Measurements from ENCODE around the gene PDCD7.

The PDCD7 gene

DNA sequence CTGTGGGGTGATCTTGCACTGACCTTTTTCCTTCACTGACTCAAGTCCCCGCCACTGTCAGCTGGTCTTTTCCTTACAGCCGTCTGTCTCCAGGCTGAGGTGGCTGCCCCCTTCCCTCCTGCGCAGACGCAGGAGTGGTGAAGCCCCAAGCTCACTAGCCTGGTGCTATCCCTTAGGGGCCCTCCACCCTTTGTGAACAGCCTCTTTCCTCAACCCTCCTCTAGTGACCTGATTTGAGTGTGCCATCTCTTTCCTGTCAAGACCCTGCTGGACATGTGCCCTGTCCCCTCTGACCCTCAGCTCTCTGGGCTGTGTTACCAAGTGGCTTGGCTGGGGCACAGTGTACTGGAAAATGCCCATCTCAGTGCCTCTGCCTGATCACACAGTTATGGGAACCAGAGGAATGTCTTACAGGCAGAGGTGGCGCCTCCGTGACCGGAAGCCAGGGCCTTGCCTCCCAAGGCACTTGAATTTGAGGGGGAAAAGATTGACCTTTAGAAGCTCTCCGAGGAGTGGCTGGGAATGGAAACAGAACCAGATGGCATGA, 48.3 kb downstream of the PDCD7 start:
- H3K4me3 ChIP-seq (ENCODE audit: low read length) = no peak overlapping the region
- DNase-seq (ENCODE audit: low read depth) = no peak
- no peak for TF ChIP-seq CTCF (IDR thresholded peaks at IDR 0.05; ENCODE audit: insufficient read depth, low read depth, low read length, missing control alignments)

GRCh38 chr15:65084500-65085206, 49.0 kb downstream of the PDCD7 start:
- TF ChIP-seq CTCF (IDR thresholded peaks at IDR 0.05; ENCODE audit: insufficient read depth, low read depth, low read length, missing control alignments) = no peak
- no peak for DNase-seq (ENCODE audit: low read depth)

DNA sequence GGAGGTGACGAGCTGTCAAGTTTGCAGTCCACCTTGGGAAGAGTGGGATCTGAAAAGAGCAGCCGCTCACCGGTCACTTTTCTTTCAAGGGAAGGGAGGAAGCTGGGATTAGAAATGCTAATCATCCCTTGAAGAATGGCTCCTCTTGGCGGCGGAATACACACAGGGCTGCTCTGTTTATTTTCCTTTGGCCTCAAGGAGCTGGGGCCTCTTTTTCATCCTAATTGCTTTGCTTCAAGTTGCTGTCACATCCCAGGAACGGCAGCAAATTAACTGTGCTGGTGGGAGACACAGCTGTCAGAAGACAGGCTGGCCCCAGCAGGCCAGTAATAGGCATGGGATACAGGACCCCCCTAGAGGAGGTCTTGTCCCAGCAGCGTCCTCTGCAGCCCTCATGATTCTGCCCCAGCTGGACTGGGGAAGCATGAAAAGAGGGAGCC, 50.3 kb downstream of the PDCD7 start:
- no peak overlapping the region for H3K4me3 ChIP-seq (ENCODE audit: low read length)
- TF ChIP-seq CTCF (IDR thresholded peaks at IDR 0.05; ENCODE audit: insufficient read depth, low read depth, low read length, missing control alignments) = peak; percentile 29
- no peak for DNase-seq (ENCODE audit: low read depth)

More at GRCh38 chr15:65084500-65085206, 49.0 kb downstream of the PDCD7 start:
- no peak overlapping the region for H3K4me3 ChIP-seq (ENCODE audit: low read length)

- peak; percentile 26 for DNase-seq (ENCODE audit: low read depth)
- H3K4me3 ChIP-seq (ENCODE audit: low read length) = no peak overlapping the region
- TF ChIP-seq CTCF (IDR thresholded peaks at IDR 0.05; ENCODE audit: insufficient read depth, low read depth, low read length, missing control alignments) = no peak
Observed at GRCh38 chr15:65082303-65082953, 51.2 kb downstream of the PDCD7 start.

- H3K4me3 ChIP-seq (ENCODE audit: low read length) = no peak overlapping the region
- TF ChIP-seq CTCF (IDR thresholded peaks at IDR 0.05; ENCODE audit: insufficient read depth, low read depth, low read length, missing control alignments) = no peak
- peak; percentile 33 for DNase-seq (ENCODE audit: low read depth)
Observed at GRCh38 chr15:65081758-65082157, 51.9 kb downstream of the PDCD7 start.

DNA sequence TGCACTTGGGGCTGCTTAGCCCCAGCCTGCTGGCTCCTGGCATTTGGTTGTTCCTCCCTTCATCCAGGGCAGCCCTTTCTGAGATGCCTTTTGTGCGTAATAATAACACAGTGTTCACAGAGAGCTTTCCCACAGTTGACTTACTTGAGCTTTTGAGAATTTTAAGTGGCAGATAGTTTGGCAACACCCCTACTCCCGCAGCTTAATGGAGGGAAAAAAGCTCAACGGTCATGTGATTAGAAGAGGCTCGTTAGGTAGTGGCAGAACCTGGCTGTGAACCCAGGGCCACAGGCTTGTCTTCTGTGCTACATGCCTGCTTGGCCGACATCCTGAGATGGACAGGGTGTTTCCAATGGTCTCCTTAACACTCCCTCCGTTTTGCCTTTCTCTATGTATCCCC, 52.3 kb downstream of the PDCD7 start:
- DNase-seq (ENCODE audit: low read depth) = no peak
- no peak for TF ChIP-seq CTCF (IDR thresholded peaks at IDR 0.05; ENCODE audit: insufficient read depth, low read depth, low read length, missing control alignments)
- no peak overlapping the region for H3K4me3 ChIP-seq (ENCODE audit: low read length)
